Testis (tissue), 2 donors: Measurements from ENCODE around the gene MRAP2.

Experiments
- POLR2A ChIP-seq: fragments of 450-650 bp; IDR thresholded peaks from one replicate; pipeline ENCODE4 v1.6.1; 2017; ENCODE audit warnings: antibody characterized with exemption, mild to moderate bottlenecking, moderate library complexity
- TF ChIP-seq, protein P1 (sequence below), 3 experiments: fragments of 450-650 bp in 2 of 3; fragments of 200-600 bp in 1 of 3; sonication (generic) in 1 of 3; IDR thresholded peaks; one replicate each; pipeline ENCODE4 v1.5.1; 2016 to 2019; ENCODE audit warnings: antibody characterized with exemption in 3 of 3, mild to moderate bottlenecking in 2 of 3, moderate library complexity in 1 of 3

GRCh38 chr6:84066536-84066935, 33.0 kb downstream of the MRAP2 start:
- no peak for TF ChIP-seq POLR2A
- TF ChIP-seq, protein P1, sequence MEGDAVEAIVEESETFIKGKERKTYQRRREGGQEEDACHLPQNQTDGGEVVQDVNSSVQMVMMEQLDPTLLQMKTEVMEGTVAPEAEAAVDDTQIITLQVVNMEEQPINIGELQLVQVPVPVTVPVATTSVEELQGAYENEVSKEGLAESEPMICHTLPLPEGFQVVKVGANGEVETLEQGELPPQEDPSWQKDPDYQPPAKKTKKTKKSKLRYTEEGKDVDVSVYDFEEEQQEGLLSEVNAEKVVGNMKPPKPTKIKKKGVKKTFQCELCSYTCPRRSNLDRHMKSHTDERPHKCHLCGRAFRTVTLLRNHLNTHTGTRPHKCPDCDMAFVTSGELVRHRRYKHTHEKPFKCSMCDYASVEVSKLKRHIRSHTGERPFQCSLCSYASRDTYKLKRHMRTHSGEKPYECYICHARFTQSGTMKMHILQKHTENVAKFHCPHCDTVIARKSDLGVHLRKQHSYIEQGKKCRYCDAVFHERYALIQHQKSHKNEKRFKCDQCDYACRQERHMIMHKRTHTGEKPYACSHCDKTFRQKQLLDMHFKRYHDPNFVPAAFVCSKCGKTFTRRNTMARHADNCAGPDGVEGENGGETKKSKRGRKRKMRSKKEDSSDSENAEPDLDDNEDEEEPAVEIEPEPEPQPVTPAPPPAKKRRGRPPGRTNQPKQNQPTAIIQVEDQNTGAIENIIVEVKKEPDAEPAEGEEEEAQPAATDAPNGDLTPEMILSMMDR (IDR thresholded peaks at IDR 0.05) = no peak
